H9 (cell line): ENCODE measurements around the gene IFNG-AS1. TPM values are rescaled to one million over a fixed set of nuclear protein-coding genes. Genes with fewer than 3 reads are reported as not detected.

ENCODE experiments used
- DNase-seq: peaks from one replicate; pipeline ENCODE4 v3.0.0-alpha.2; 2017
- H2AFZ ChIP-seq: one replicate; pipeline ENCODE4 v1.6.1; 2013; ENCODE audit warnings: mild to moderate bottlenecking, low read length, control low read depth, moderate library complexity
- H2AK5ac ChIP-seq: 2 replicates; pipeline ENCODE4 v1.6.1; 2013; ENCODE audit warnings: low read length, control low read depth, mixed read lengths; ENCODE audit not compliant: insufficient read length
- H2BK120ac ChIP-seq: one replicate; pipeline ENCODE4 v1.6.1; 2013; ENCODE audit warnings: low read depth, mild to moderate bottlenecking, low read length, control low read depth, inconsistent platforms; ENCODE audit not compliant: poor library complexity, severe bottlenecking
- H2BK12ac ChIP-seq: 2 replicates; pipeline ENCODE4 v1.6.1; 2013; ENCODE audit warnings: low read length, control low read depth, mixed read lengths, low read depth; ENCODE audit not compliant: insufficient read length
- H2BK15ac ChIP-seq: 2 replicates; pipeline ENCODE4 v1.6.1; 2013; ENCODE audit warnings: low read depth, low read length, control low read depth
- H2BK20ac ChIP-seq: one replicate; pipeline ENCODE4 v1.6.1; 2013; ENCODE audit warnings: low read depth, mild to moderate bottlenecking, low read length, control low read depth, inconsistent platforms; ENCODE audit not compliant: poor library complexity, severe bottlenecking
- H2BK5ac ChIP-seq: 2 replicates; pipeline ENCODE4 v1.6.1; 2013; ENCODE audit warnings: low read length, control low read depth, mixed read lengths; ENCODE audit not compliant: insufficient read length
- H3K14ac ChIP-seq: 2 replicates; pipeline ENCODE4 v1.6.1; 2013; ENCODE audit warnings: low read length, control low read depth; ENCODE audit not compliant: insufficient read depth
- H3K18ac ChIP-seq: 2 replicates; pipeline ENCODE4 v1.6.1; 2013; ENCODE audit warnings: low read depth, mild to moderate bottlenecking, mixed read lengths, low read length, control low read depth; ENCODE audit not compliant: insufficient read length
- H3K23ac ChIP-seq: 2 replicates; pipeline ENCODE4 v1.6.1; 2013; ENCODE audit warnings: low read length, control low read depth, mixed read lengths, low read depth; ENCODE audit not compliant: insufficient read length
- H3K23me2 ChIP-seq: 2 replicates; pipeline ENCODE4 v1.6.1; 2013; ENCODE audit warnings: low read depth, mild to moderate bottlenecking, mixed read lengths, low read length, control low read depth; ENCODE audit not compliant: insufficient read length, poor library complexity, severe bottlenecking
- H3K27ac ChIP-seq: 2 replicates; pipeline ENCODE4 v1.5.1; 2013; ENCODE audit warnings: low read length, control low read depth, mixed read lengths, low read depth; ENCODE audit not compliant: insufficient read length
- H3K27me3 ChIP-seq: 2 replicates; pipeline ENCODE4 v1.6.1; 2013; ENCODE audit warnings: low read length, control low read depth, inconsistent platforms; ENCODE audit not compliant: insufficient read depth
- H3K4ac ChIP-seq: 2 replicates; pipeline ENCODE4 v1.6.1; 2013; ENCODE audit warnings: low read depth, mild to moderate bottlenecking, control low read depth, inconsistent platforms, low read length, moderate library complexity
- H3K4me1 ChIP-seq: 2 replicates; pipeline ENCODE4 v1.6.1; 2013; ENCODE audit warnings: low read length, control low read depth, inconsistent platforms; ENCODE audit not compliant: insufficient read depth
- H3K4me2 ChIP-seq: 2 replicates; pipeline ENCODE4 v1.6.1; 2013; ENCODE audit warnings: low read length, control low read depth, mixed read lengths; ENCODE audit not compliant: insufficient read length, insufficient read depth
- H3K56ac ChIP-seq: 2 replicates; pipeline ENCODE4 v1.6.1; 2013; ENCODE audit warnings: low read depth, mild to moderate bottlenecking, mixed read lengths, low read length, control low read depth; ENCODE audit not compliant: insufficient read length
- H3K79me1 ChIP-seq: 2 replicates; pipeline ENCODE4 v1.6.1; 2013; ENCODE audit warnings: low read depth, mild to moderate bottlenecking, moderate library complexity, low read length, control low read depth, inconsistent platforms; ENCODE audit not compliant: insufficient read depth, poor library complexity, severe bottlenecking
- H3K79me2 ChIP-seq: 2 replicates; pipeline ENCODE4 v1.6.1; 2013; ENCODE audit warnings: low read length, control low read depth, inconsistent platforms; ENCODE audit not compliant: insufficient read depth
- H3K9ac ChIP-seq: 2 replicates; pipeline ENCODE4 v1.6.1; 2013; ENCODE audit warnings: low read length, control low read depth, mixed read lengths; ENCODE audit not compliant: insufficient read length; ENCODE audit errors: extremely low read depth
- H3K9me3 ChIP-seq: one replicate; pipeline ENCODE4 v1.6.1; 2013; ENCODE audit warnings: low read depth, low read length, inconsistent platforms; ENCODE audit not compliant: control insufficient read depth
- H3T11ph ChIP-seq: one replicate; pipeline ENCODE4 v1.6.1; 2013; ENCODE audit warnings: mild to moderate bottlenecking, low read length, control low read depth, inconsistent platforms
- H4K20me1 ChIP-seq: one replicate; pipeline ENCODE4 v1.6.1; 2013; ENCODE audit not compliant: control insufficient read depth, insufficient read length, insufficient read depth
- H4K5ac ChIP-seq: 2 replicates; pipeline ENCODE4 v1.6.1; 2013; ENCODE audit warnings: low read depth, mild to moderate bottlenecking, mixed read lengths, low read length, control low read depth; ENCODE audit not compliant: insufficient read length
- H4K8ac ChIP-seq: replicated peaks from 2 replicates; pipeline ENCODE4 v1.6.1; 2013; ENCODE audit warnings: low read length, control low read depth, mixed read lengths, low read depth; ENCODE audit not compliant: insufficient read length
- H4K91ac ChIP-seq: 2 replicates; pipeline ENCODE4 v1.6.1; 2013; ENCODE audit warnings: low read depth, mild to moderate bottlenecking, moderate library complexity, mixed read lengths, low read length, control low read depth; ENCODE audit not compliant: insufficient read length
- H3K27ac Mint-ChIP-seq, 3 experiments: 2 replicates in 2 of 3; 3 replicates in 1 of 3; pipeline ENCODE4 v1.8.0; 2020 to 2021; ENCODE audit warnings: mixed read lengths in 3 of 3, mild to moderate bottlenecking in 1 of 3, moderate library complexity in 1 of 3
- H3K27me3 Mint-ChIP-seq: 2 replicates; pipeline ENCODE4 v1.8.0; 2021; ENCODE audit warnings: low read depth, mild to moderate bottlenecking, moderate library complexity, mixed read lengths
- H3K36me3 Mint-ChIP-seq, 3 experiments: 2 replicates in 2 of 3; 3 replicates in 1 of 3; pipeline ENCODE4 v1.8.0; 2020 to 2021; ENCODE audit warnings: low read depth in 3 of 3, mixed read lengths in 3 of 3; ENCODE audit not compliant: insufficient read depth in 1 of 3
- H3K4me1 Mint-ChIP-seq, 2 experiments: 2 replicates each; pipeline ENCODE4 v1.8.0; 2020; ENCODE audit warnings: mixed read lengths in 2 of 2
- H3K4me3 Mint-ChIP-seq, 2 experiments: 2 replicates in 1 of 2; 3 replicates in 1 of 2; pipeline ENCODE4 v1.8.0; 2020 to 2021; ENCODE audit warnings: mild to moderate bottlenecking in 2 of 2, mixed read lengths in 2 of 2, moderate library complexity in 1 of 2
- H3K9me3 Mint-ChIP-seq, 2 experiments: 2 replicates in 1 of 2; 3 replicates in 1 of 2; pipeline ENCODE4 v1.8.0; 2020; ENCODE audit warnings: mild to moderate bottlenecking in 2 of 2, mixed read lengths in 2 of 2, moderate library complexity in 1 of 2
- WGBS: extraction: QIAGEN DNeasy Blood & Tissue Kit; methylation state at CpG from one replicate; pipeline ENCODE4 v1.1.7; 2013; ENCODE audit warnings: missing lambda C conversion rate, low lambda C conversion rate, mixed read lengths; ENCODE audit not compliant: insufficient read length; ENCODE audit errors: extremely low coverage; 5-methylcytosine and 5-hydroxymethylcytosine counted together
- total RNA-seq: library from RNA; stranded (reverse); gene quantifications from 2 replicates; pipeline ENCODE4 v1.2.1, GENCODE V29; 2021
- TF ChIP-seq, protein P1 (sequence below): fragments of 200-600 bp; sonication (generic); conservative IDR thresholded peaks from 3 replicates; pipeline ENCODE4 v1.8.0; 2021; ENCODE audit warnings: antibody characterized with exemption, mild to moderate bottlenecking

Gene IFNG-AS1
- total RNA-seq, 1 experiment from 2014 or later: not detected

- no peak for DNase-seq
- H2BK12ac ChIP-seq: no peak overlapping the region
- no peak overlapping the region for H2BK120ac ChIP-seq
- no peak overlapping the region for H2BK15ac ChIP-seq
- no peak overlapping the region for H3K4ac ChIP-seq
- H4K5ac ChIP-seq: no peak overlapping the region
- no peak overlapping the region for H4K91ac ChIP-seq
- H3K4me1 ChIP-seq: no peaks in the 10 kb centered on the region
- no peak overlapping the region for H3K9ac ChIP-seq
- H3K27ac ChIP-seq: no peak overlapping the region
- no peak overlapping the region for H3K23ac ChIP-seq
- no peak overlapping the region for H2BK20ac ChIP-seq
- H3K27me3 ChIP-seq: no peaks in the 10 kb centered on the region
- Mint-ChIP-seq H3K4me3 (no peak overlapping the region), H3K27me3 (no peaks in the 10 kb centered on the region), H3K4me1 (no peaks in the 10 kb centered on the region), H3K27ac (no peak overlapping the region), H3K9me3 (peaks cover 26 to 34% of the 10 kb centered on the region in 2 experiments), H3K36me3 (peaks cover 0 to 20% (median 8%) of the 10 kb centered on the region in 3 experiments; a peak in 5 of 7 replicates)
- no peaks in the 10 kb centered on the region for H4K20me1 ChIP-seq
- no peak overlapping the region for H3K18ac ChIP-seq
- no peak overlapping the region for H3K4me2 ChIP-seq
- H3T11ph ChIP-seq: no peak overlapping the region
- TF ChIP-seq, protein P1, sequence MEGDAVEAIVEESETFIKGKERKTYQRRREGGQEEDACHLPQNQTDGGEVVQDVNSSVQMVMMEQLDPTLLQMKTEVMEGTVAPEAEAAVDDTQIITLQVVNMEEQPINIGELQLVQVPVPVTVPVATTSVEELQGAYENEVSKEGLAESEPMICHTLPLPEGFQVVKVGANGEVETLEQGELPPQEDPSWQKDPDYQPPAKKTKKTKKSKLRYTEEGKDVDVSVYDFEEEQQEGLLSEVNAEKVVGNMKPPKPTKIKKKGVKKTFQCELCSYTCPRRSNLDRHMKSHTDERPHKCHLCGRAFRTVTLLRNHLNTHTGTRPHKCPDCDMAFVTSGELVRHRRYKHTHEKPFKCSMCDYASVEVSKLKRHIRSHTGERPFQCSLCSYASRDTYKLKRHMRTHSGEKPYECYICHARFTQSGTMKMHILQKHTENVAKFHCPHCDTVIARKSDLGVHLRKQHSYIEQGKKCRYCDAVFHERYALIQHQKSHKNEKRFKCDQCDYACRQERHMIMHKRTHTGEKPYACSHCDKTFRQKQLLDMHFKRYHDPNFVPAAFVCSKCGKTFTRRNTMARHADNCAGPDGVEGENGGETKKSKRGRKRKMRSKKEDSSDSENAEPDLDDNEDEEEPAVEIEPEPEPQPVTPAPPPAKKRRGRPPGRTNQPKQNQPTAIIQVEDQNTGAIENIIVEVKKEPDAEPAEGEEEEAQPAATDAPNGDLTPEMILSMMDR: no peak
- no peaks in the 10 kb centered on the region for H3K79me2 ChIP-seq
- WGBS: no CpG with 5 or more reads among the region's 2 CpGs
- no peak overlapping the region for H4K8ac ChIP-seq
- no peak overlapping the region for H2AK5ac ChIP-seq
- H3K79me1 ChIP-seq: no peaks in the 10 kb centered on the region
- no peaks in the 10 kb centered on the region for H3K9me3 ChIP-seq
- no peaks in the 10 kb centered on the region for H3K23me2 ChIP-seq
- no peak overlapping the region for H2BK5ac ChIP-seq
- H3K56ac ChIP-seq: no peak overlapping the region
- no peak overlapping the region for H2AFZ ChIP-seq
- no peak overlapping the region for H3K14ac ChIP-seq
Observed at GRCh38 chr12:68056300-68056699, 67.1 kb downstream of the IFNG-AS1 start.
